GM12878 (cell line): ENCODE data around the gene POLA1. TPM values are rescaled to one million over a fixed set of nuclear protein-coding genes. Genes with fewer than 3 reads are reported as not detected.

ENCODE experiments used
- ATAC-seq: fragments of 200-7000 bp; cut with Tn5 transposase; 3 replicates; pipeline ENCODE4 v1.9.1; 2020; ENCODE audit warnings: mild to moderate bottlenecking, moderate library complexity
- BruUV-seq: library from RNA; stranded (reverse); fragments of 400-500 nt; replicated peaks from 2 replicates; lab custom pipeline; 2021; lab: Mats Ljungman, UMichigan
- CTCF ChIA-PET: fragments of 300-600 bp; sonication (Branson Sonifier 250); formaldehyde crosslinking; extraction: SDS; loops from one replicate; lab custom pipeline; 2021; ENCODE audit warnings: inconsistent platforms; lab: Yijun Ruan, JAX
- POLR2A ChIA-PET: fragments of 350-600 bp; formaldehyde crosslinking; extraction: SDS; loops from one replicate; lab custom pipeline; 2021; ENCODE audit warnings: inconsistent platforms; lab: Charles Lee
- RAD21 ChIA-PET: fragments of 300-600 bp; sonication (Branson Sonifier 250); formaldehyde crosslinking; loops from one replicate; lab custom pipeline; 2023; ENCODE audit warnings: antibody characterized with exemption; ENCODE audit not compliant: unreplicated experiment; lab: Charles Lee
- SMC1A ChIA-PET: fragments of 300-600 bp; sonication (Branson Sonifier 250); formaldehyde crosslinking; loops from one replicate; lab custom pipeline; 2023; ENCODE audit not compliant: unreplicated experiment, uncharacterized antibody; lab: Charles Lee
- DNase-seq: peaks from one replicate; pipeline ENCODE4 v3.0.0-alpha.2; 2011; ENCODE audit warnings: low read depth, low spot score
- FAIRE-seq: peaks from 3 replicates; lab custom pipeline; 2011; peaks lifted over from hg19 to GRCh38; lab: Jason Lieb, UNC
- H2AFZ ChIP-seq: 2 replicates; pipeline ENCODE4 v1.6.0; 2011; ENCODE audit warnings: low read depth, low read length, control low read depth; ENCODE audit not compliant: control insufficient read depth
- H3K27ac ChIP-seq: 2 replicates; pipeline ENCODE4 v1.5.1; 2011; ENCODE audit warnings: control low read depth; ENCODE audit not compliant: control insufficient read depth, insufficient read depth
- H3K27me3 ChIP-seq, 2 experiments: replicated peaks in 1 of 2; 2 replicates each; pipeline versions ENCODE4 v1.6.0 to v1.6.1; 2011; ENCODE audit warnings: low read length in 1 of 2; ENCODE audit not compliant: control insufficient read depth in 2 of 2, insufficient read depth in 2 of 2
- H3K36me3 ChIP-seq, 2 experiments: 2 replicates each; pipeline ENCODE4 v1.5.1; 2011; ENCODE audit warnings: low read length in 1 of 2; ENCODE audit not compliant: control insufficient read depth in 2 of 2, insufficient read depth in 2 of 2
- H3K4me1 ChIP-seq: 2 replicates; pipeline ENCODE4 v1.6.1; 2011; ENCODE audit warnings: mild to moderate bottlenecking, low read length, moderate library complexity, mixed read lengths; ENCODE audit not compliant: control insufficient read depth, insufficient read depth
- H3K4me2 ChIP-seq: 2 replicates; pipeline ENCODE4 v1.6.0; 2011; ENCODE audit warnings: control low read depth; ENCODE audit not compliant: control insufficient read depth, insufficient read depth
- H3K4me3 ChIP-seq: fragments of 200-600 bp; sonication (generic); 2 replicates; pipeline ENCODE4 v1.5.1; 2016
- H3K79me2 ChIP-seq: 2 replicates; pipeline ENCODE4 v1.6.0; 2011; ENCODE audit warnings: low read length; ENCODE audit not compliant: control insufficient read depth, insufficient read depth
- H3K9ac ChIP-seq: 2 replicates; pipeline ENCODE4 v1.8.0; 2011; ENCODE audit warnings: low read length, control low read depth, mixed read lengths; ENCODE audit not compliant: control insufficient read depth, insufficient read depth
- H3K9me3 ChIP-seq: replicated peaks from 3 replicates; pipeline ENCODE4 v1.5.1; 2011; ENCODE audit warnings: mild to moderate bottlenecking, low read length; ENCODE audit not compliant: control insufficient read depth, insufficient read depth
- H4K20me1 ChIP-seq: 2 replicates; pipeline ENCODE4 v1.6.0; 2011; ENCODE audit not compliant: control insufficient read depth, insufficient read depth
- BHLHE40 ChIP-seq, 2 experiments: fragments of 450-650 bp in 1 of 2; IDR thresholded peaks; 2 replicates each; pipeline ENCODE4 v1.6.1; 2011 to 2017; ENCODE audit warnings: low read depth in 2 of 2, borderline replicate concordance in 1 of 2, improper control_type of control experiment in 1 of 2, low read length in 1 of 2, mild to moderate bottlenecking in 1 of 2
- BRCA1 ChIP-seq: IDR thresholded peaks from 2 replicates; pipeline ENCODE4 v1.6.1; 2011; ENCODE audit warnings: low read depth, low read length, improper control_type of control experiment
- EGR1 ChIP-seq, 2 experiments: IDR thresholded peaks; 1 replicate in 1 of 2; 2 replicates in 1 of 2; pipeline ENCODE4 v1.6.1; 2011 to 2012; ENCODE audit warnings: low read depth in 2 of 2, low read length in 2 of 2, borderline replicate concordance in 1 of 2, mild to moderate bottlenecking in 1 of 2, moderate library complexity in 1 of 2
- GATAD2B ChIP-seq: fragments of 450-650 bp; conservative IDR thresholded peaks from 2 replicates; pipeline ENCODE4 v1.6.1; 2017; ENCODE audit warnings: low read depth, mild to moderate bottlenecking, moderate library complexity
- HDGF ChIP-seq: fragments of 450-650 bp; IDR thresholded peaks from 2 replicates; pipeline ENCODE4 v1.6.1; 2016; ENCODE audit warnings: antibody characterized with exemption
- NFXL1 ChIP-seq: fragments of 450-650 bp; IDR thresholded peaks from 2 replicates; pipeline ENCODE4 v1.6.1; 2017; ENCODE audit warnings: antibody characterized with exemption, mild to moderate bottlenecking, borderline replicate concordance
- NR2C2 ChIP-seq: IDR thresholded peaks from 2 replicates; pipeline ENCODE4 v1.6.1; 2011; ENCODE audit warnings: borderline replicate concordance, low read depth; ENCODE audit not compliant: control insufficient read depth, insufficient read length
- NRF1 ChIP-seq: conservative IDR thresholded peaks from 2 replicates; pipeline ENCODE4 v1.6.1; 2011; ENCODE audit warnings: mild to moderate bottlenecking, low read depth, low read length, improper control_type of control experiment
- PAX5 ChIP-seq: IDR thresholded peaks from 2 replicates; pipeline ENCODE4 v1.6.1; 2011; ENCODE audit warnings: low read depth, low read length, borderline replicate concordance
- RAD51 ChIP-seq: fragments of 450-650 bp; IDR thresholded peaks from 2 replicates; pipeline ENCODE4 v1.6.1; 2016; ENCODE audit warnings: moderate library complexity, mild to moderate bottlenecking, inconsistent platforms
- RELA ChIP-seq: fragments of 450-650 bp; IDR thresholded peaks from 2 replicates; pipeline ENCODE4 v1.8.0; 2014; ENCODE audit warnings: borderline replicate concordance; ENCODE audit not compliant: partially characterized antibody
- SREBF2 ChIP-seq: IDR thresholded peaks from 2 replicates; pipeline ENCODE4 v1.6.1; 2012; ENCODE audit warnings: mild to moderate bottlenecking, low read length
- STAT3 ChIP-seq: IDR thresholded peaks from 2 replicates; pipeline ENCODE4 v1.6.1; 2011; ENCODE audit warnings: low read depth, low read length, improper control_type of control experiment
- ZNF274 ChIP-seq: IDR thresholded peaks from one replicate; pipeline ENCODE4 v1.8.0; 2011; ENCODE audit not compliant: insufficient read length, insufficient read depth
- WGBS: methylation state at CpG from one replicate; pipeline ENCODE4 v1.1.6; 2016; ENCODE audit warnings: low lambda C conversion rate; ENCODE audit not compliant: insufficient replicate concordance, insufficient coverage; ENCODE audit errors: missing lambda C conversion rate; 5-methylcytosine and 5-hydroxymethylcytosine counted together
- in situ Hi-C: fragments of 300-500 bp; cut with MboI; formaldehyde crosslinking; loops from 9 replicates; pipeline ENCODE4 v1.14.3; 2018; ENCODE audit warnings: mixed read lengths
- intact Hi-C: fragments of 100-400 bp; cut with micrococcal nuclease; formaldehyde crosslinking; loops from one replicate; pipeline ENCODE4 v1.14.2; 2022; ENCODE audit not compliant: unreplicated experiment
- polyA plus RNA-seq, 11 experiments: library from polyadenylated mRNA; depleted of rRNA in 4 of 11; unstranded in 6 of 11; stranded (reverse) in 5 of 11; fragments of >200 nt; fragmentation: Nextera tagmentation in 4 of 11; fragmentation: Illumina TruSeq in 1 of 11; extraction: Ambion mirVana in 4 of 11; extraction: Trizol in 1 of 11; gene quantifications; 1 replicate in 1 of 11; 2 replicates in 10 of 11; pipeline versions ENCODE4 v1.2.1 to v1.2.3, GENCODE V29; 2011 to 2016; ENCODE audit warnings: inconsistent platforms in 2 of 11, missing spikeins in 2 of 11, low read depth in 1 of 11
- total RNA-seq, 4 experiments: library from RNA; depleted of rRNA in 3 of 4; stranded (reverse); fragments of >200 nt in 3 of 4; fragmentation: Illumina TruSeq in 1 of 4; extraction: Trizol in 1 of 4; gene quantifications; 2 replicates each; pipeline versions ENCODE4 v1.2.1 to v1.2.3, GENCODE V29; 2013 to 2021
- TF ChIP-seq, protein P1 (sequence below): IDR thresholded peaks from 2 replicates; pipeline ENCODE4 v1.6.1; 2011; ENCODE audit warnings: borderline replicate concordance, low read depth, mild to moderate bottlenecking, moderate library complexity, low read length; ENCODE audit not compliant: insufficient read depth, poor library complexity, severe bottlenecking

The POLA1 gene
- total and polyA plus RNA-seq, 10 of the 15 experiments (the other 5 are each of a cell fraction or from before 2014, with no cell fraction given): 6.5 to 34.7 (median 24.8) TPM

- no peak overlapping the region for H3K27ac ChIP-seq
- H3K4me1 ChIP-seq: no peaks in the 10 kb centered on the region
- no peaks in the 10 kb centered on the region for H3K36me3 ChIP-seq
- intact Hi-C loops (no loop called here), in situ Hi-C loops (no loop called here)
- RAD21 ChIA-PET: no interaction called here
- no peak for TF ChIP-seq NFXL1
- no peak for TF ChIP-seq SREBF2
- TF ChIP-seq BRCA1: no peak
- no peak for TF ChIP-seq NRF1
- TF ChIP-seq HDGF: no peak
- TF ChIP-seq ZNF274: no peak
- 73% methylated on average over 16 of the region's 16 CpGs for WGBS
- no TSS peak for BruUV-seq
- DNase-seq: no peak
- H3K79me2 ChIP-seq: no peaks in the 10 kb centered on the region
- H3K27me3 ChIP-seq: peaks cover 2 to 3% of the 10 kb centered on the region in 2 experiments; a peak in 1 of 4 replicates
- no peaks in the 10 kb centered on the region for H4K20me1 ChIP-seq
- H3K9me3 ChIP-seq: no peaks in the 10 kb centered on the region
- no peak overlapping the region for H2AFZ ChIP-seq
- no peak overlapping the region for H3K4me2 ChIP-seq
- H3K4me3 ChIP-seq: no peak overlapping the region
- POLR2A ChIA-PET: no interaction called here
- H3K9ac ChIP-seq: no peak overlapping the region
- SMC1A ChIA-PET: no interaction called here
- FAIRE-seq: no peak
- no peak for ATAC-seq
- CTCF ChIA-PET: no interaction called here
Measured at GRCh38 chrX:25029288-25029825, 335.6 kb downstream of the POLA1 start.

DNA sequence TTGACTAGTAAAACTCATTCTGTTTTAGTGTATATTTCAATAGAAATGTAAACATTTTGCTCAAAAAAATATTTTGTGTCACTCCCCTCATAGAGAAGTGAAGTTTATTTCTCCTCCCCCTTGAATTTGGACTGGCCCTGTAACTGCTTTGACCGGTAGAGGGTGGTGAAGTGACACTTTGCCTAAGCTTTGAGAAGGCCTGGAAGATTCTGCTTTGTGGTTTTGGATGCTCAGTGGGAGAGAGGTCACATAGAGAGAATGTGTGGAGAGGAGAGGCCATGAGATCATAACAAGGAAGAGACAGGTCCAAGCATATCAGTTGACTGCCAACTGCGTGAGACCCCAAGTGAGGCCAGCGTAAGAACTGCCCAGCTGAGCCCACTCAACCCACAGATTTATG lies 341.2 kb downstream of the POLA1 start:
- no peak overlapping the region for H3K4me2 ChIP-seq
- H3K4me1 ChIP-seq: no peaks in the 10 kb centered on the region
- RAD21 ChIA-PET: no interaction called here
- CTCF ChIA-PET: interaction anchor here (0.9 to 1.4 kb wide), 2 partner anchors 12 to 109 kb away, joined by 4 read pairs; no protein-coding TSS in a partner anchor
- H3K79me2 ChIP-seq: no peaks in the 10 kb centered on the region
- POLR2A ChIA-PET: no interaction called here
- no peak overlapping the region for H3K9ac ChIP-seq
- H3K4me3 ChIP-seq: no peak overlapping the region
- in situ Hi-C loops: no loop called here
- BruUV-seq: no TSS peak
- WGBS: 61% methylated on average over 3 of the region's 3 CpGs
- FAIRE-seq: no peak
- DNase-seq: no peak
- intact Hi-C loops: no loop called here
- no peak overlapping the region for H3K27ac ChIP-seq
- H4K20me1 ChIP-seq: no peaks in the 10 kb centered on the region
- no peaks in the 10 kb centered on the region for H3K27me3 ChIP-seq
- H3K36me3 ChIP-seq: no peaks in the 10 kb centered on the region
- H3K9me3 ChIP-seq: no peaks in the 10 kb centered on the region; the same call in 2 of the 3 replicates
- H2AFZ ChIP-seq: no peak overlapping the region
- SMC1A ChIA-PET: interaction anchor here (1.4 kb wide), 1 partner anchor 11 kb away, joined by 3 read pairs; no protein-coding TSS in a partner anchor
- ATAC-seq: no peak
- TF ChIP-seq RAD51 (no peak), NFXL1 (no peak), BHLHE40 (IDR thresholded peaks at IDR 0.05; ENCODE audit: borderline replicate concordance in 1 of 2, low read depth in 2 of 2, low read length in 1 of 2) (no peak), SREBF2 (no peak), NR2C2 (no peak), PAX5 (no peak), RELA (no peak), STAT3 (no peak), EGR1 (IDR thresholded peaks at IDR 0.05; ENCODE audit: borderline replicate concordance in 1 of 2, low read depth in 2 of 2, low read length in 2 of 2) (no peak), GATAD2B (no peak), HDGF (no peak)
- TF ChIP-seq, protein P1, sequence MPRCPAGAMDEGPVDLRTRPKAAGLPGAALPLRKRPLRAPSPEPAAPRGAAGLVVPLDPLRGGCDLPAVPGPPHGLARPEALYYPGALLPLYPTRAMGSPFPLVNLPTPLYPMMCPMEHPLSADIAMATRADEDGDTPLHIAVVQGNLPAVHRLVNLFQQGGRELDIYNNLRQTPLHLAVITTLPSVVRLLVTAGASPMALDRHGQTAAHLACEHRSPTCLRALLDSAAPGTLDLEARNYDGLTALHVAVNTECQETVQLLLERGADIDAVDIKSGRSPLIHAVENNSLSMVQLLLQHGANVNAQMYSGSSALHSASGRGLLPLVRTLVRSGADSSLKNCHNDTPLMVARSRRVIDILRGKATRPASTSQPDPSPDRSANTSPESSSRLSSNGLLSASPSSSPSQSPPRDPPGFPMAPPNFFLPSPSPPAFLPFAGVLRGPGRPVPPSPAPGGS: no peak
